Naive thymus-derived CD4-positive, alpha-beta T cell (primary cell): ENCODE measurements around the gene ZCCHC14. TPM values are rescaled to one million over a fixed set of nuclear protein-coding genes. Genes with fewer than 3 reads are reported as not detected.
"Not testable (repeated sequence)": the region's sequence is repeated elsewhere in the genome, so short reads cannot be mapped to it uniquely, and the experiment has no call there.

Experiments used
- ATAC-seq: fragments of 150-1000 bp; cut with Tn5 transposase; 2 replicates; pipeline ENCODE4 v1.10.0; 2021; ENCODE audit warnings: mild to moderate bottlenecking, moderate library complexity
- CTCF ChIA-PET: fragments of 350-600 bp; sonication (Branson Sonifier 250); formaldehyde crosslinking; loops from one replicate; lab custom pipeline; 2021; ENCODE audit warnings: antibody characterized with exemption; lab: Charles Lee
- POLR2A ChIA-PET: fragments of 350-600 bp; sonication (Branson Sonifier 250); formaldehyde crosslinking; loops from one replicate; lab custom pipeline; 2021; ENCODE audit warnings: antibody characterized with exemption, inconsistent platforms; lab: Charles Lee
- DNase-seq, 9 donors: peaks; one replicate each; pipeline versions ENCODE4 v3.0.0 to v3.0.0-alpha.2; 2020 to 2022; ENCODE audit warnings: mixed read lengths in 1 of 9
- H3K27ac ChIP-seq: one replicate; pipeline ENCODE4 v1.7.0; 2013; ENCODE audit warnings: mild to moderate bottlenecking, low read depth, low read length, moderate library complexity
- H3K27me3 ChIP-seq, 2 donors: one replicate each; pipeline ENCODE4 v1.7.0; 2013; ENCODE audit warnings: low read length in 2 of 2, mild to moderate bottlenecking in 2 of 2, moderate library complexity in 2 of 2; ENCODE audit not compliant: control insufficient read depth in 2 of 2, insufficient read depth in 2 of 2
- H3K36me3 ChIP-seq, 3 experiments: 1 replicate in 2 of 3; 2 replicates in 1 of 3; pipeline ENCODE4 v1.7.0; 2013; ENCODE audit warnings: low read length in 3 of 3, mild to moderate bottlenecking in 3 of 3, moderate library complexity in 1 of 3; ENCODE audit not compliant: insufficient read depth in 3 of 3, control insufficient read depth in 2 of 3
- H3K4me1 ChIP-seq, 2 donors: one replicate each; pipeline ENCODE4 v1.7.0; 2013; ENCODE audit warnings: low read length in 2 of 2, mild to moderate bottlenecking in 2 of 2, moderate library complexity in 1 of 2; ENCODE audit not compliant: control insufficient read depth in 2 of 2, insufficient read depth in 2 of 2
- H3K4me3 ChIP-seq: 2 replicates; pipeline ENCODE4 v1.7.0; 2013; ENCODE audit warnings: mild to moderate bottlenecking, low read length
- H3K9me3 ChIP-seq, 3 experiments: 1 replicate in 2 of 3; 2 replicates in 1 of 3; pipeline ENCODE4 v1.7.0; 2013; ENCODE audit warnings: low read length in 3 of 3; ENCODE audit not compliant: control insufficient read depth in 2 of 3
- H3K27ac Mint-ChIP-seq, 9 donors: one replicate each; pipeline ENCODE4 v1.8.0; 2020 to 2022; ENCODE audit warnings: mixed read lengths in 9 of 9, mild to moderate bottlenecking in 8 of 9, moderate library complexity in 5 of 9, inconsistent platforms in 2 of 9
- H3K27me3 Mint-ChIP-seq, 5 donors: one replicate each; pipeline ENCODE4 v1.8.0; 2021 to 2022; ENCODE audit warnings: mixed read lengths in 5 of 5, mild to moderate bottlenecking in 1 of 5
- H3K36me3 Mint-ChIP-seq, 5 donors: one replicate each; pipeline ENCODE4 v1.8.0; 2020 to 2022; ENCODE audit warnings: mixed read lengths in 5 of 5, mild to moderate bottlenecking in 3 of 5, inconsistent platforms in 1 of 5
- H3K4me1 Mint-ChIP-seq, 7 donors: one replicate each; pipeline ENCODE4 v1.8.0; 2020 to 2022; ENCODE audit warnings: mixed read lengths in 7 of 7, mild to moderate bottlenecking in 3 of 7, inconsistent platforms in 1 of 7
- H3K4me3 Mint-ChIP-seq, 10 donors: one replicate each; pipeline ENCODE4 v1.8.0; 2020 to 2022; ENCODE audit warnings: mild to moderate bottlenecking in 10 of 10, mixed read lengths in 10 of 10, moderate library complexity in 6 of 10, inconsistent platforms in 2 of 10
- H3K9me3 Mint-ChIP-seq, 11 donors: one replicate each; pipeline ENCODE4 v1.8.0; 2020 to 2022; ENCODE audit warnings: mixed read lengths in 11 of 11, mild to moderate bottlenecking in 4 of 11, inconsistent platforms in 1 of 11, moderate library complexity in 1 of 11
- intact Hi-C, 2 donors: fragments of 100-400 bp; cut with micrococcal nuclease; formaldehyde crosslinking; loops; one replicate each; pipeline ENCODE4 v1.15.1; 2023
- polyA plus RNA-seq, 2 donors: library from polyadenylated mRNA; unstranded; fragments of 300-500 nt; fragmentation: Illumina TruSeq; gene quantifications; one replicate each; pipeline ENCODE4 v1.2.3, GENCODE V29; 2021
- total RNA-seq, 6 experiments: library from RNA in 5 of 6; stranded (reverse) in 5 of 6; gene quantifications; 1 replicate in 5 of 6; 2 replicates in 1 of 6; pipeline ENCODE4 v1.2.3 and lab custom pipeline; 2021 to 2026

The ZCCHC14 gene
- total and polyA plus RNA-seq, 7 experiments from 2014 or later = 0.64 to 34.2 (median 18.3) TPM

DNA sequence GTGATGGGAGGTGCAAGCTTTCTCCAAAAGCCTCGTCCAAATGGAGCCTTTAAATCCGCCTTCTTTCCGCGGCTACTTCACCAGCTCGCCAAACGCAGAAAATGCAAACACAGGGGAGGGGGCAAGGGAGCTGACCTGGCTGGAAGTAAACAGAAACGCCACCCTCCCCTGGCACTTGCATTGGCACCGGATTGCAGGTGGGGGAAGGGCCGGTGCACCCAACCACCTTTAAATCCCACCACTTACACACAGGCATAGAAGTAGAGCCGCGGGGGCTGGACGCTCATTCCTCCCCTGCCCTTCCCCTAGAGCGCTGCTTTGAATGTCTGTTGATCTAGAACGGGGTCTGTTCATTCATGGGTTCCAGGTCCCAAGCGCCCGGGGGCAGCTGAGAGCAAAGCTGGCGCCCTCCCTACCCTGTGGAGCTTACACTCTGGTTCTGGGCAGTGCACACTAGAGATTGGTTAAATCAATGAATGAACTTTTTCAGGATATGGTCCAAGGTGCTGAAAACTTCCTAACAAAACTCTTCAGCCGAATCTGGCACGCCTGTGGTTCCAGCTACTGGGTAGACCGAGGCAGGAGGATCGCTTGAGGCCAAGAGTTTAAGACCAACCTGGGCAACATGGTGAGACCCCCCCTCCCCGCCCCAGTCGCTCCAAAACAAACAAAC lies 920 bp upstream of the ZCCHC14 start:
- intact Hi-C loops = loop anchor here (1.0 to 10.0 kb wide), 11 partner anchors 29 to 457 kb away; partner anchors contain the start of genes C16orf95 (in 2 of the 2), MAP1LC3B (in 2 of the 2), BANP (in 1 of the 2) and FBXO31 (in 1 of the 2)
- Histone ChIP-seq H3K27me3 (no peaks in the 10 kb centered on the region), H3K27ac (peak overlapping the region; percentile 64), H3K9me3 (no peaks in the 10 kb centered on the region), H3K36me3 (no peaks in the 10 kb centered on the region), H3K4me3 (peak overlapping the region; percentile 75), H3K4me1 (peaks cover 17 to 36% of the 10 kb centered on the region in 2 donors)
- Mint-ChIP-seq H3K27me3 (peaks cover 0 to 56% (median 0%) of the 10 kb centered on the region in 5 donors), H3K4me3 (peak overlapping the region; percentile 67 to 94 (median 90)), H3K9me3 (no peaks in the 10 kb centered on the region), H3K4me1 (peaks cover 21 to 54% (median 40%) of the 10 kb centered on the region in 7 donors), H3K27ac (peak overlapping the region in 5 of 9 donors; percentile 46 to 89 (median 59)), H3K36me3 (peaks cover 0 to 4% (median 0%) of the 10 kb centered on the region in 5 donors)
- ChIA-PET POLR2A (no interaction called here), CTCF (no interaction called here)
- ATAC-seq (no peak), DNase-seq (no peak)

DNA sequence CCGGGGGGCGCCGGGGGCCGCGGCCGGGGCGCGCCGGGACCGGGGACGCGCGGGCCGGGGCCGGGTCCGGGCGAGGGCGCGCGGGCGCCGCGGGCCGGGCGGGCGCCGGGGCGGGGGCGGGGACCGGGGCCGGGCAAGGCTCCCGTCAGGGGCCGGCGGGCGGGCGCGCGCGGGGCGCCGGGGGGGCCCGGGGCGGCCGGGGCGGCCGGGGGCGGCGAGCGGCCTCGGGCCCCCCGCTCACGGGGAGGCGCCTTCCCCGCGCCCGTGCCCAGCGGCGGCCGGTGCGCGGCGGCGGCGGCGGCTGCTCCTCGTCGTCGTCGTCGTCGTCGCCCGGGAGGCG lies 563 bp downstream of the ZCCHC14 start:
- H3K4me1 ChIP-seq = peaks cover 27 to 36% of the 10 kb centered on the region in 2 donors
- no peaks in the 10 kb centered on the region for H3K27me3 ChIP-seq
- H3K4me1 Mint-ChIP-seq = peaks cover 30 to 65% (median 46%) of the 10 kb centered on the region in 7 donors
- H3K36me3 Mint-ChIP-seq = peaks cover 0 to 4% (median 4%) of the 10 kb centered on the region in 5 donors
- no peaks in the 10 kb centered on the region for H3K36me3 ChIP-seq
- intact Hi-C loops = loop anchor here (2.0 to 10.0 kb wide), 6 partner anchors 99 to 459 kb away; partner anchors contain the start of genes BANP (in 1 of the 2), C16orf95 (in 1 of the 2), KLHDC4 (in 1 of the 2) and MAP1LC3B (in 1 of the 2)
- ATAC-seq = no peak
- no peaks in the 10 kb centered on the region for H3K9me3 ChIP-seq
- H3K9me3 Mint-ChIP-seq = no peaks in the 10 kb centered on the region
- H3K27me3 Mint-ChIP-seq = peaks cover 0 to 53% (median 0%) of the 10 kb centered on the region in 5 donors
- H3K4me3 Mint-ChIP-seq = peak overlapping the region in 2 of 10 donors; percentile 86 to 95
- no peak for DNase-seq
- CTCF ChIA-PET = no interaction called here
- no peak overlapping the region for H3K4me3 ChIP-seq
- H3K27ac ChIP-seq = no peak overlapping the region
- POLR2A ChIA-PET = no interaction called here
- H3K27ac Mint-ChIP-seq = no peak overlapping the region

DNA sequence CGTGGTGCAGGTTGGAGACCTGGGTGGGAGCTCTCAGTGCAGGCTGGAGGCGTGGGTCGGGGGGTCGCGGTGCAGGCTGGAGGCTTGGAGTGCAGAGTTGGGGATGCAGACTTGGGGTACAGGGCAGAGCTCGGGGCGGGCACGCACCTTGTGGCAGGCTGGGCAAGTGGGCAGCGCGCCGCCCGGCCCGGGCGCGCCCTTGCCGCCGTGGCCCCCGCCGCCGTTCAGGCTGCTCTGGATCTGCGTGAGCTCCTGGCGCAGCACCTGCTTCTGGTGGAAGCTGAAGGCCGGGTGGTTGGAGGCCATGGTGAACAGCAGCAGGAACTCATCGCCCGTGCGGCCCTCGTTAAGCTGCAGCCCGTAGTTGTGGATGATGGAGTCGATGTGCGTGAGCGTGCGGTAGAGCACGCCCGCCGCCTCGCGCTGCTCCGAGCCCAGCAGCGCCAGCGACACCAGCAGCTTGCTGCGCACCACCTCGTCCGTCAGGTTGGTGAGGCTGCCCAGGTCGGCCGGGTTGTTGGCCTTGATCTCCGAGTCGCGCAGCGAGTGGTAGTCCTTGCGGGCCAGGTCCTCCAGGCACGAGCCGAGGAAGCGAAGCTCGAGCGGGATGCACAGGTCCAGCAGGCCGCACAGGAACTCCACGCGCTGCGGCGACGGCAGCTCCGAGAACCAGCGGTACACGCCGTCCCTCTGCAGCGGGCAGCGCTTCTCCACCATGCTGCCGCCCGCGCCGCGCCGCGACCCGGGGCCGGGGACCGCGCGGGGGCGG lies 1.1 kb downstream of the ZCCHC14 start:
- Mint-ChIP-seq H3K27me3 (peaks cover 0 to 52% (median 0%) of the 10 kb centered on the region in 5 donors), H3K27ac (peak overlapping the region; percentile 65 to 92 (median 82)), H3K9me3 (no peaks in the 10 kb centered on the region), H3K4me1 (peaks cover 35 to 66% (median 50%) of the 10 kb centered on the region in 7 donors), H3K36me3 (peaks cover 0 to 4% (median 4%) of the 10 kb centered on the region in 5 donors), H3K4me3 (peak overlapping the region; percentile 75 to 95 (median 86))
- ChIA-PET CTCF (no interaction called here), POLR2A (interaction anchor here (2.3 kb wide), 1 partner anchor 27 kb away, joined by 8 read pairs; no protein-coding TSS in a partner anchor)
- no peaks in the 10 kb centered on the region for H3K9me3 ChIP-seq
- intact Hi-C loops = loop anchor here (2.0 to 10.0 kb wide), 7 partner anchors 27 to 459 kb away; partner anchors contain the start of genes BANP (in 1 of the 2), C16orf95 (in 1 of the 2), KLHDC4 (in 1 of the 2) and MAP1LC3B (in 1 of the 2)
- H3K4me3 ChIP-seq = peak overlapping the region; percentile 56
- H3K4me1 ChIP-seq = peaks cover 31 to 32% of the 10 kb centered on the region in 2 donors
- DNase-seq (peak in 6 of 9 donors; percentile 23 to 36 (median 29)), ATAC-seq (no peak)
- H3K27ac ChIP-seq = peak overlapping the region; percentile 66
- no peaks in the 10 kb centered on the region for H3K27me3 ChIP-seq
- no peaks in the 10 kb centered on the region for H3K36me3 ChIP-seq

DNA sequence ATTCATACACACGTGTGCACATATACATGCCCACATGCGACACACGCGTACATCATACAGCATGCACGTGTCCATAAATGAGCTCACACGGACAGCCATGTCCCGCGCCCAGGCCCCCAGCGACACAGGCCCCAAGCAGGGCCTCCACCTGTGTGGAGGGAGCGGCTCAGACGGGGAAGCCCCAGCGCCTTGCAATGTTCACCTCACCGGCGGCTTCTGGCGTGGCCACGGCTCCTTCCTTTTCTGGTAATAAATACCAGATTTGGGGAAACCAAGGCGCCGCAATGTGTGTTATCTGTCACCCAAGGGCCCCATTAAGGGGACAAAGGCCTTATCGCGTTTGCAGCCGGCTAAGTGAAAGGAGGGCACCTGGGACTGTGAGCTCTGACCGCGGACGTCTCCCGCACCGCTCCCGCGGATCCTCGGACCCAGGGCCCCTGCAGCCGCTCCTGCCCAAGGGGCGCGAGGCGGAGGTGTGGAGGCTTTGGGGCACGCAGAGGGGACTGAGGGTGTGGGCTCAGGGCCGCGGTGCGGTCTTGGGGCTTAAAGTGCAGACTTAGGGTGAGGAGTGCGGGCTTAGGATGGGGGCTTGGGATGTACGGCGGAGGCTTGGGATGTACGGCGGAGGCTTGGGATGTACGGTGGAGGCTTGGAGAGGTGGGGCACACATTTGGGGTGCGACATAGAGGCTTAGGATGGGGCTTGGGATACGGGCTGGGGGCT lies 1.9 kb downstream of the ZCCHC14 start:
- not testable (repeated sequence) for H3K36me3 ChIP-seq, H3K36me3 Mint-ChIP-seq, H3K9me3 Mint-ChIP-seq, H3K27me3 ChIP-seq, H3K9me3 ChIP-seq
- Mint-ChIP-seq H3K4me3 (peak overlapping the region; percentile 75 to 95 (median 86)), H3K27me3 (peaks cover 0 to 45% (median 0%) of the 10 kb centered on the region in 5 donors), H3K27ac (peak overlapping the region; percentile 65 to 94 (median 84)), H3K4me1 (peaks cover 43 to 67% (median 53%) of the 10 kb centered on the region in 7 donors)
- DNase-seq (peak in 8 of 9 donors; percentile 16 to 71 (median 52)), ATAC-seq (peak; percentile 23)
- CTCF ChIA-PET = interaction anchor here (0.8 kb wide), 1 partner anchor 11 kb away, joined by 3 read pairs; no protein-coding TSS in a partner anchor
- Histone ChIP-seq H3K4me1 (peaks cover 25 to 37% of the 10 kb centered on the region in 2 donors), H3K27ac (peak overlapping the region; percentile 66), H3K4me3 (peak overlapping the region; percentile 56)
- POLR2A ChIA-PET = interaction anchor here (1.1 to 2.3 kb wide), 4 partner anchors 27 to 107 kb away, joined by 3 to 8 read pairs (median 4); partner anchors contain the start of gene FBXO31
- intact Hi-C loops = loop anchor here (1.0 to 10.0 kb wide), 3 partner anchors 26 to 374 kb away; partner anchors contain the start of gene SLC7A5 (in 1 of the 2)

DNA sequence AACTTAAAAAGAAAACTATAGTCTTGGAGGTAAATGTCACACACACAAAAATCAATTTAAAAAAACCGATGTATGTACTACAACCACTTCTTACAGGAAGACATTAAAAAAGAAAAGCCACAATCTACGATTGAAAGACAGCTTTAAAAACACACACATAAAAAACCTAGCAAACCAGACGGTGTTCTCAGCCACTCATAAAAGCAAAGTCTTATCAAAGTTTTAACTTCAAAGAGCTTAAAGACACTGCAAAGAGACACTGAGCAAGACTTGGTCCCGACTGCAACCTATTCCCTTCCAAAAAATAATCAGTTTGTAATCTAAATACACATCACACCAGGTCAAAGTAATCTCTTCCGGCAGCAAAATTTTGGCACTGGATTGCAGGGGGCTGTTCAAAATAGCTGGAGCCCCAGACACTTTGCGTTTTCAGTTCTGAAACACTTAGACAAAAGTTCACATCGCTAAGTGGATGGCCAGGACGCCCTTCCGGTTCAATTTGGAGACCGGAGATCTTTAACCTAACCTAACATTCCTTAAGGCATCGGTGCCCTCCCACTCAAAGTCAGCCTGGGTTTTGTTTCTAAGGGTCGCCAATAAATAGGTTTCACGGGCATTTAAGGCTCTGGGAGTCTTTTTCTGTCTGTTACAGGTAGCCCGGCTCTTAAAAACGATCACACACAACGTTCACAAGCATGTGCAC lies 2.6 kb downstream of the ZCCHC14 start:
- no peaks in the 10 kb centered on the region for H3K27me3 ChIP-seq
- peak overlapping the region; percentile 56 for H3K4me3 ChIP-seq
- peaks cover 24 to 41% of the 10 kb centered on the region in 2 donors for H3K4me1 ChIP-seq
- peak overlapping the region; percentile 66 for H3K27ac ChIP-seq
- H3K4me3 Mint-ChIP-seq = peak overlapping the region; percentile 75 to 95 (median 86)
- peaks cover 47 to 71% (median 60%) of the 10 kb centered on the region in 7 donors for H3K4me1 Mint-ChIP-seq
- no peaks in the 10 kb centered on the region for H3K9me3 Mint-ChIP-seq
- no peaks in the 10 kb centered on the region for H3K9me3 ChIP-seq
- peaks cover 0 to 4% (median 4%) of the 10 kb centered on the region in 5 donors for H3K36me3 Mint-ChIP-seq
- H3K27ac Mint-ChIP-seq = peak overlapping the region; percentile 1 to 94 (median 84)
- POLR2A ChIA-PET = interaction anchor here (1.1 to 2.3 kb wide), 4 partner anchors 26 to 106 kb away, joined by 3 to 8 read pairs (median 4); partner anchors contain the start of gene FBXO31
- CTCF ChIA-PET = interaction anchor here (0.7 to 0.8 kb wide), 2 partner anchors 10 to 184 kb away, joined by 3 read pairs; no protein-coding TSS in a partner anchor
- peak; percentile 30 for ATAC-seq
- peaks cover 0 to 43% (median 0%) of the 10 kb centered on the region in 5 donors for H3K27me3 Mint-ChIP-seq
- no peaks in the 10 kb centered on the region for H3K36me3 ChIP-seq
- peak in 7 of 9 donors; percentile 37 to 83 (median 76) for DNase-seq
- intact Hi-C loops = loop anchor here (1.0 to 10.0 kb wide), 3 partner anchors 25 to 375 kb away; partner anchors contain the start of gene SLC7A5 (in 1 of the 2)
